CD4-positive, alpha-beta T cell treated with Interleukin-6 at 100 ng/mL for 8 hours (primary cell): ENCODE results near the gene ZSWIM9.

Source experiments
- DNase-seq: peaks from one replicate; pipeline ENCODE4 v3.0.0-alpha.2; 2020; ENCODE audit warnings: mixed read lengths, low spot score

ZSWIM9 gene

DNA sequence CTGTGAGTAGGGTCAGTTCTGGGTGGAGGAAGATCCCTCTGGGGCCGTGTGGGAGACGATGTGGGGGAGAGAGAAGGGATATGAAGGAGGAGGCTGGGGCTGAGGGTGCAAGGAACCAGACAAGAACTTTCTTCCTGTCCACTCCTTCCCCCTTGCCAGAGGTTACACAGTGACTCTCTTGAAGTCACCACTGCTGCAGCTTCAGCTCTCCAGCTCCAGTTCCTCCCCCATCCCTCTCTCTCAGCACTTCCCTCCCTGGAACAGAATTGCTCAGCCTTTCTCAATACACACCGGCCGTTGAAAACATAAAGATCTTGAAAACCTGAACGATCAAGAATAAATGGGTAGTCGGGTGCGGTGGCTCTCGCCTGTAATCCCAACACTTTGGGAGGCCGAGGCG lies 5.1 kb downstream of the ZSWIM9 start:
- DNase-seq: no peak

DNA sequence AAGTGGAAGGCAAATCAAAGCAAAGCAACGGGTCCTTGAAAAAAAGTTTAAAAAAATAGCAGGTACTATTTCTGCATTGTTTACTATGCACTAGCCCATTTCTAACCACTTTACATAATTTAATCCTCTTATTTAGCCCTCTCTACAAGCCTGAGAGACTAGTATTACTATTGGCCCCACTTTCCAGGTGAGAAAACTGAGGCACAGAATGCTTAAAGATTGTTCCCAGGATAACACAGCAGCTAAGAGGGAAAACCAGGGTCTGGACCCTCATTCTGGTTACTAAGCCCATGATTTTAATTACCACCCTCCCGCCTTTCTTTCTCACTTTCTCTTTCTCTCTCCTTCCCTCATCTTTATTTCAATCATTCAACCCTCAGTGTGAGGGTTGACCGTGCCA lies 5.7 kb downstream of the ZSWIM9 start:
- DNase-seq: no peak

DNA sequence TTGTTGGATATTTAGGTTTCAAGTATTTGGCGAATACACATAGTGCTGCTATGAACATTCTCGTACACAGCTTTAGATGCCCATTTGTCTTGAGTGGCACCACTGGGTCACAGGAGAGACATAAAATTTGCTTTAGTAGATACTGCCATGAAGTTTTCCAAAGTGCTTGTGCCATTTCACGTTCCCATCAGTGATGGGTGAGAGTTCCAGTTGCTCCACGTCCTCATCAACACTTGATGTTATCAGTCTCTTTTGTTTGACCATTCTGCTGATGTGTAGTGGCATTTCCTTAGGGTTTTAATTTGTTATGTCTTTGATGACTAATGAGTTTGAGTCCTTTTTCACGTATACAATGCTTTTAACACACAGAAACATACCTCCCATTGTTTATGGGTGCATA lies 11.0 kb downstream of the ZSWIM9 start:
- DNase-seq: no peak

- no peak for DNase-seq
Observed at GRCh38 chr19:48182434-48182833, 12.0 kb downstream of the ZSWIM9 start.

- DNase-seq: no peak
Observed at GRCh38 chr19:48183356-48183755, 12.9 kb downstream of the ZSWIM9 start.

GRCh38 chr19:48186015-48186414 lies 15.5 kb downstream of the ZSWIM9 start:
- DNase-seq: no peak

GRCh38 chr19:48186541-48186991 lies 16.1 kb downstream of the ZSWIM9 start:
- no peak for DNase-seq

- DNase-seq: peak; percentile 71
Observed at GRCh38 chr19:48190288-48190884, 19.9 kb downstream of the ZSWIM9 start.

DNA sequence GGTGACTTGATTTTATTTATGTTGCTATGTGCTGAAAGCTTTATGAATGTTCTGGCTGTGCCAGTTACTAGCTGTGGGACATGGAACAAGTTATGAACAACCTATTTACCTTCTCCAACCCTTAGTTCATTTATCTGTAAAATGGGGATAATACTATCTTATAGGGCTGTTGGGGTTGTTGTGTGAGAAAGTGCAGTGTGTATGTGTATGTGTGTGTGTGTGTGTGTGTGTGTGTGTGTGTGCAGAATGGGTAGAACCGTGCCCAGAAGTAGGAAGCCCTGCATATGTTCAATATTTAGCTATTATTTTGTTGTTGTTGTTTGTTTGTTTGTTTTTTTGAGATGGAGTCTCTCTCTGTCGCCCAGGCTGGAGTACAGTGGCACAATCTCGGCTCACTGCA lies 20.4 kb downstream of the ZSWIM9 start:
- no peak for DNase-seq

GRCh38 chr19:48192750-48193149 lies 22.3 kb downstream of the ZSWIM9 start:
- no peak for DNase-seq

DNA sequence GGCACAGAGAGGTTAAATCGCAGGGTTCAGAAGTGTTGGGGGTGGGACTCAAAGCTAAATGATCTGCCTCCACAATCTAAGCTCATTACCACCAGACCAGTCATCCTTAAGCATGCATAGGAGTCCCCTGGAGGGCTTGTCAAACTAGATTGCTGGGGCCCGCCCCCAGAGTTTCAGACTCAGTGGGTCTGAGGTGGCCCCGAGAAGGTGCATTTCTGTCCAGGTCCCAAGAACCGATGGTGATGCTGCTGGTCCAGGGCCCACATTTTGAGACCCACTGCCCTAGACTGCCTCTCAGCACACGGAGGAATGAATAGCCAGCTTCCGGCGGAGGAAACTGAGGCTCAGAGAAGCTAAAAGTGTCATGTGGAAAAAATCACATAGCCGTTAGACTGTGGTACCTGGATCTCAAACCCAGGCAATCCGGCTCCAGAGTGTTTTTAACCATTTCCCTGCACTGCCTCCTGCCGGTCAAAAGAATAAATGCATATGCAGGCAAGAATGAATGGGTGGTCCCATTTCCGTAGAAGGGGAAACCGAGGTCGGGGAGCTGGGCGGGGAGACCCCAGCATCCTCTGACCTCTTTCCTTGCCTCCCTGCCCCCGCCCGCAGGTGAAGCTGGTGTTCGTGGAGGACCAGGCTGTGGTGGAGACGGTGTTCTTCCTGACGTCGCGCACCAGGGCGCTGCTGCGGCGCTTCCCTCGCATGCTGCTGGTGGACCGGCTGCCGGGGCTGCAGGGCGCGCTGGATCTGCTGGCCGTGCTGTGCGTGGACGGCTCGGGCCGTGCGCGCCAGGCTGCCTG lies 23.8 kb downstream of the ZSWIM9 start:
- DNase-seq: no peak

DNA sequence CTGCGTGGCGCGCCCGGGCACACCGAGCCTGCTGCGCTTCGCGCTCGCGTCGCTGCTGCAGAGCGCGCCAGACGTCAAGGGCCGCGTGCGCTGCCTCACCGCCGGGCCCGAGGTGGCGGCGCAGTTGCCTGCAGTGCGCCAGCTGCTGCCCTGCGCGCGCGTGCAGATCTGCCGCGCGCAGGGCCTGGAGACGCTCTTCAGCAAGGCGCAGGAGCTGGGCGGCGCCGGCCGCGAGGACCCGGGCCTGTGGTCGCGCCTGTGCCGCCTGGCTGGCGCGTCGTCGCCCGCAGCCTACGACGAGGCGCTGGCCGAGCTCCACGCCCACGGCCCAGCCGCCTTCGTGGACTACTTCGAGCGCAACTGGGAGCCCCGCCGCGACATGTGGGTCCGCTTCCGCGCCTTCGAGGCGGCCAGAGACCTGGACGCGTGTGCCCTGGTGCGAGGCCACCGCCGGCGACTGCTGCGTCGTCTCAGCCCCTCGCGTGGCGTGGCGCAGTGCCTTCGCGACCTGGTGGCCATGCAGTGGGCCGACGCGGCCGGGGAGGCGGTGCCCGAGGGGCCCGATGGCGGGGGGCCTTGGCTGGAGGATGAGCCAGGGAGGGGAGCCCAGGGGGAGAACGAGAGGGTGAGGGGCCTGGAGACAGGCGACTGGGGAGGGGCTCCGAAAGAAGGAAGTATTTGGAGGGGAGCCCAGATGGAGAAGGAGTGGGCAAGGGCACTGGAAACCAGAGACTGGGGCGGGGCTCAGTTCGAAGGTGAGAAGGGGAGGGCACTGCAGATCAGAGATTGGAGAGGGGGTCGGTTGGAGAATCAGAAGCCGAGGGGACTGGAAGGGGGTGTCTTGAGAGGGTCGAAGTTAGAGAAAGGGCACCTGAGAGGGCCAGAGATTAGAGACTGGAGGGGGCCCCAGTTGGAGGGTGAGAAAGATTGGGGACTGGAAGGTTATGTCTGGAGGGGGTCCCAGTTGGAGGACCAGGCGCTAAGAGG lies 24.7 kb downstream of the ZSWIM9 start:
- no peak for DNase-seq

GRCh38 chr19:48196321-48196763 lies 25.9 kb downstream of the ZSWIM9 start:
- no peak for DNase-seq

GRCh38 chr19:48196933-48197665 lies 26.6 kb downstream of the ZSWIM9 start:
- no peak for DNase-seq

- no peak for DNase-seq
Observed at GRCh38 chr19:48203222-48203793, 32.8 kb downstream of the ZSWIM9 start.

- DNase-seq: peak; percentile 92
Observed at GRCh38 chr19:48203794-48204628, 33.5 kb downstream of the ZSWIM9 start.

DNA sequence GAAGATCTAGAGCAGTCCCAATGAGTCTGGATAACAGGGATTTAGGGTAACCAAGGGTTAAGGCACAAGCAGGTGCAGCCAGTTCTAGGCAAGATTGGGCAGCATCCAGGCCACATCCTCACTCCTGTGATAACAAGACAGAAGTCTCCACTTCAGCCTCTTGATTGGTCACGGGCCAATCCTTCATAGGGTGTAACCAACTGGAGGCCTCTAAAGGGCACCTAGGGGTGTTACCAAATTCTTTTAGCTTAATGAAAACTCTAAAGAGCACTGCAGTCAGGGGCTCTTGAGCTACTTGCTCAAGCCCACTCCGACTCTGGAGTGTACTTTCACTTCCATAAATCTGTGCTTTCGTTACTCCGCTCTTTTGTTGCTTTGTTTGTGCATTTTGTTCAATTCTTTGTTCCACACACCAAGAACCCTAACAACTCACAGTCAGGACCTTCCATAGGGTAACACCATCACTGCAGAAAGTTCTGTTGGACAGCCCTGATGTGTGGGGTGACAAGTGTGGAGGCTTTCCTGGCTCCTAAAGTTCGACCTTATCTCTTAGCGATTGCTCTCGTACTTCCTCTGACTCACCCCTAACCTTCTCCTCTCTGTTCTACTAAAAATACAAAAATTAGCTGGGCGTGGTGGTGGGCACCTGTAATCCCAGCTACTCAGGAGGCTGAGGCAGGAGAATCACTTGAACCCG lies 36.1 kb downstream of the ZSWIM9 start:
- no peak for DNase-seq

DNA sequence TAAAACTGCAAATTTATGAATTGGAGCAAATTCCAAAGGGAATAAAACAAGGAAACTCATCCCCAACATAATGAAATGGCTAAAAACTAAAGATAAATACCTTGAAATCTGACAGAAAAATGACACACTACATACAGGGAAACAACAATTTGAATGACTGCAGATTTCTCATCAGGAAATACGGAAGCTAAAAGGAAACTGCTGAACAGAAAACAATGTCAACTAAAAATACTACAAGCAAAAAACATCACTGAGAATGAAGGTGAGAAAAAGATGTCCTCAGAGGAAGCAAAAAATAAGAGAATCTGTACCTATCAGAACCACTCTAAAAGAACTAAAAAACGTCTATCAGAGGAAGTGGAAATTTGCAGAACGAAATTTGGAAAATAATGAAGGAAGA lies 39.5 kb downstream of the ZSWIM9 start:
- DNase-seq: no peak

DNA sequence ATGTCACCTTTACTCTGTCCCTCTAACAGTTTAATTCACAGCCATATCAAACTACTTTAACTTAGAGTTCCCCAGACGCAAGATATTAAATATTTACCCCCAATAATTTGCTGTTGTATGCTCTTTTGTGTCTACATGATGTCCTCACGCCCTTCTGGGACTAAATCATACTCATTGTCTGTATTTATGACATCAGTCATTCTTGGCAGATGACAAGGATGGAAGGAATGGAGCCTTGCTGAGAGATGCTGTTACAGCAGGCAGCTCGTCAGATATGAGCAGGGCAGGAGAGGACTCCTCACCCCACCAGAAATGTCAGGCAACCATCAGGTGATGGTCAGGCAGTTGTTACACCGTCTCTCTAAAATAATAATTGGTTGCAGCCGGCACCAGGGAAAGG lies 43.5 kb downstream of the ZSWIM9 start:
- no peak for DNase-seq

DNA sequence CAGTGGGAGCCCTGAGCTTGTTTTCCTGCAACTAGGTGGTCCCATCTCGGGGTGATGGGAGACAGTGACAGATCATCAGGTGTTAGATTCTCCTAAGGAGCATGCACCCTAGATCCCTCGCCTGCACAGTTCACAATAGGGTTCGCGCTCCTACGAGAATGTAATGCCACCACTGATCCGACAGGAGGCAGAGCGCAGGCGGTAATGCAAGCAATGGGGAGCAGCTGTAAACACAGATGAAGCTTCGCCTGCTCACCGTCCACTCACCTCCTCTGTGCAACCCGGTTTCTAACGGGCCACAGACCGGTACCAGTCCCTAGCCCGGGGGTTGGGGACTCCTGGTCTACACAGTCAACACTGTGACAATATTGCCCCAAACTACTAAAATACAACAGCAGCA lies 46.5 kb downstream of the ZSWIM9 start:
- DNase-seq: no peak
